DOHH2 (cell line): Measurements from ENCODE around the gene LMO7.

Experiments used
- CTCF ChIP-seq: fragments of 200-600 bp; sonication (generic); IDR thresholded peaks from one replicate; pipeline ENCODE4 v1.5.1; 2014; ENCODE audit warnings: antibody characterized with exemption, mild to moderate bottlenecking, low read depth, low read length; ENCODE audit not compliant: poor library complexity, severe bottlenecking
- EZH2phosphoT487 ChIP-seq: fragments of 200-600 bp; sonication (generic); IDR thresholded peaks from 2 replicates; pipeline ENCODE4 v1.6.1; 2017; ENCODE audit warnings: borderline replicate concordance, mild to moderate bottlenecking, antibody characterized with exemption, low read length, moderate library complexity, mixed read lengths

GRCh38 chr13:75762076-75762937, 126.2 kb downstream of the LMO7 start:
- no peak for TF ChIP-seq CTCF
- no peak for TF ChIP-seq EZH2phosphoT487
